NT2/D1 (cell line): ENCODE data around the gene DEDD2.
"Not testable (repeated sequence)": the region's sequence is repeated elsewhere in the genome, so short reads cannot be mapped to it uniquely, and the experiment has no call there.

Experiments used
- DNase-seq: peaks from one replicate; pipeline ENCODE4 v3.0.0-alpha.2; 2011; ENCODE audit warnings: low read depth, low spot score
- H3K27me3 ChIP-seq: 2 replicates; pipeline ENCODE4 v1.6.0; 2011; ENCODE audit warnings: mild to moderate bottlenecking; ENCODE audit not compliant: insufficient read length, insufficient read depth
- H3K36me3 ChIP-seq: 2 replicates; pipeline ENCODE4 v1.6.1; 2011; ENCODE audit warnings: mild to moderate bottlenecking, low read length, mixed read lengths; ENCODE audit not compliant: insufficient read depth, insufficient read length
- H3K4me1 ChIP-seq: 2 replicates; pipeline ENCODE4 v1.5.1; 2011; ENCODE audit not compliant: insufficient read depth, insufficient read length
- H3K4me3 ChIP-seq: 2 replicates; pipeline ENCODE4 v1.5.1; 2011; ENCODE audit warnings: low read depth; ENCODE audit not compliant: insufficient read length
- H3K9ac ChIP-seq: 2 replicates; pipeline ENCODE4 v1.6.0; 2011; ENCODE audit warnings: low read depth; ENCODE audit not compliant: insufficient read length
- H3K9me3 ChIP-seq: 2 replicates; pipeline ENCODE4 v1.5.1; 2011; ENCODE audit warnings: mild to moderate bottlenecking, low read length; ENCODE audit not compliant: insufficient read depth
- SUZ12 ChIP-seq: IDR thresholded peaks from 2 replicates; pipeline ENCODE4 v1.6.1; 2011; ENCODE audit not compliant: insufficient read length, insufficient read depth; ENCODE audit errors: extremely low read depth
- YY1 ChIP-seq: IDR thresholded peaks from 2 replicates; pipeline ENCODE4 v1.6.1; 2011; ENCODE audit not compliant: insufficient read length, insufficient read depth
- ZNF274 ChIP-seq: IDR thresholded peaks from 2 replicates; pipeline ENCODE4 v1.6.1; 2011; ENCODE audit warnings: mild to moderate bottlenecking, low read depth, low read length

Gene DEDD2

GRCh38 chr19:42217520-42218437 lies at the start of gene DEDD2:
Gene DEDD2 (minus strand): TSS chr19:42217677. CDS start chr19:42217007, 670 bp downstream.
- Histone ChIP-seq H3K9me3 (no peaks in the 10 kb centered on the region), H3K4me1 (peaks cover 11% of the 10 kb centered on the region), H3K4me3 (peak within 1 kb of the TSS; percentile 84), H3K36me3 (peaks cover 38% of the 10 kb centered on the region), H3K9ac (peak within 1 kb of the TSS; percentile 86), H3K27me3 (no peaks in the 10 kb centered on the region)
- TF ChIP-seq ZNF274 (no peak), YY1 (no peak)
- DNase-seq, result peak; percentile 88

- not testable (repeated sequence) for H3K9ac ChIP-seq, DNase-seq, H3K9me3 ChIP-seq, H3K4me1 ChIP-seq, H3K4me3 ChIP-seq, H3K27me3 ChIP-seq
- peaks cover 10% of the 10 kb centered on the region for H3K36me3 ChIP-seq
Observed at GRCh38 chr19:42266928-42267603, 49.6 kb upstream of the DEDD2 start.

- H3K36me3 ChIP-seq, H3K9me3 ChIP-seq, DNase-seq, H3K9ac ChIP-seq, H3K27me3 ChIP-seq, H3K4me1 ChIP-seq, H3K4me3 ChIP-seq: not testable (repeated sequence)
Observed at GRCh38 chr19:42266105-42266504, 48.6 kb upstream of the DEDD2 start.

- H3K9me3 ChIP-seq, result no peaks in the 10 kb centered on the region
- H3K9ac ChIP-seq, result no peak overlapping the region
- no peak overlapping the region for H3K4me3 ChIP-seq
- no peak for TF ChIP-seq ZNF274
- no peak for TF ChIP-seq SUZ12
- no peak for TF ChIP-seq YY1
- no peaks in the 10 kb centered on the region for H3K36me3 ChIP-seq
- no peaks in the 10 kb centered on the region for H3K4me1 ChIP-seq
- H3K27me3 ChIP-seq, result peaks cover 5% of the 10 kb centered on the region
- DNase-seq, result no peak
Observed at GRCh38 chr19:42261763-42262162, 44.3 kb upstream of the DEDD2 start.

- DNase-seq, H3K9me3 ChIP-seq, H3K4me1 ChIP-seq, H3K4me3 ChIP-seq, H3K36me3 ChIP-seq, H3K9ac ChIP-seq: not testable (repeated sequence)
- H3K27me3 ChIP-seq, result peaks cover 11% of the 10 kb centered on the region
Observed at GRCh38 chr19:42257842-42258241, 40.4 kb upstream of the DEDD2 start.

GRCh38 chr19:42255766-42256745 lies 38.6 kb upstream of the DEDD2 start:
- peak overlapping the region; percentile 64 for H3K9ac ChIP-seq
- no peak for DNase-seq
- H3K9me3 ChIP-seq, result no peaks in the 10 kb centered on the region
- TF ChIP-seq SUZ12, result no peak
- no peak for TF ChIP-seq ZNF274
- TF ChIP-seq YY1, result no peak
- peak overlapping the region; percentile 49 for H3K4me3 ChIP-seq
- H3K4me1 ChIP-seq, result peaks cover 14% of the 10 kb centered on the region
- H3K36me3 ChIP-seq, result peaks cover 6% of the 10 kb centered on the region
- peaks cover 11% of the 10 kb centered on the region for H3K27me3 ChIP-seq

- peak within 1 kb of the TSS; percentile 91 for H3K4me3 ChIP-seq
- DNase-seq, result no peak
- H3K36me3 ChIP-seq, result peaks cover 14% of the 10 kb centered on the region
- peak within 1 kb of the TSS; percentile 96 for H3K9ac ChIP-seq
- H3K27me3 ChIP-seq, result peaks cover 11% of the 10 kb centered on the region
- H3K9me3 ChIP-seq, result no peaks in the 10 kb centered on the region
- H3K4me1 ChIP-seq, result peaks cover 19% of the 10 kb centered on the region
- TF ChIP-seq ZNF274 (no peak), SUZ12 (no peak), YY1 (no peak)
Observed at GRCh38 chr19:42254850-42255765, 37.6 kb upstream of the DEDD2 start, which contains the start of gene ERF. Gene ERF (minus strand): TSS chr19:42255128. CDS start chr19:42254999, 129 bp downstream.
